ENCODE data around the gene LMOD3.
A peak's percentile ranks its signal among the peaks of the same experiment; 100 is the strongest.

Gene LMOD3

DNA sequence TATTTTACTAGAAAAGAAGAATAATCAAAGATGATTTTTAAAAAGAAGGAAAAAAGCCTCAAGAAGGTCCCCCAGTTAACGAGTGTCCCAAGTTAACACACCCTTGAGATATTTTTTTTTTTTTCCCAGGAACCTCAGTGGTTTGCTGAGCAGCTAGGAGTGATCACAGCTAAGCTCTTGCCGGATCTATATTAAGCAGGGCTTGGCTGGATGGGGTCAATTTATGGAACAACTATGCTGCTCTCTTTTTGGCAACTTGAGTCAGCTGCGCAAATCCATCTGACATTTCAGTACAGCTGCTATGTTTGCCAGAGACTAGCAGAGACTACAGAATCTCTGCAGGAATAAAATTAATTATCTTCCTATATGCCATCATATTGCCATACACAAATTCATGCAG is at the start of gene LMOD3:
Gene LMOD3, minus strand, starts transcription at position 193 of the 400 bp plus-strand sequence. CDS start 209 bp downstream, outside the sequence.
- DNase-seq = no peak

DNA sequence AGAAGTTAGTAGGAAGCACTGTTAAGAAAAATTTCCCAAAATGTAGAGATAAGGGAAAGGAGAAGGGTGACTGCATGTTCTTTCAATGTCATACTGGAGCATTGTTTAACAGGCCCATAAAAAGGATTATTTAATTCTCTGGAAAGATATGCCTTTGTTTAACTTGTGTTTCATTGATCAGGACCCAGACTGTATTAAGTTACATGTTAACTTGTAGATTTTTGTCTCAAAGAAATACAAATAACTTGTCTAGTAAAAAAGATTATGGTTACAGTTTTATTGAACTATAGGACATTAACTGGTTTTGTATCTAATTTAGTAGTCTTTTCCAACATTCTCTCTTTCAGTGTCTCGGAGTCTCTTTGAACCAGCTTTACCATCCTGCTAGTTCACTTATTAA is 49.7 kb upstream of the LMOD3 start:
- no peak for DNase-seq

DNA sequence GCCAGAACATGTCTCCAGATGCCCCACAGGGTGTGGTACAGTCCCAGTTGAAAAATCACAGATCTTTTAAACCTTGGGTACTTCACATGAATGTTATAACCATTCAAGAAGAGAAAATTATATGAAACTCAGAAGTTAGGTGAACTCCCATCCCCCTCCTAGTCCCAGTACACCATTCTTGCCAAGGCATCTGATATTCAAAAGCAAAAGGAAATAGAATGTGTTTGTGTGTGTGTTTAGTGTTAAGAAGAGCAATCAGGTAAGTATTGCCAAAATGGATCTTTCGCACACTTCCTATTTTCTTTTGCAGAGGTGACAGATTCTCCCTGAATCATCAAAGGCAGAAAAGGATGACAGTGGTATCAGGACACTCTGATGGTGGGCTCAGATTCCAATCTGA is 44.1 kb upstream of the LMOD3 start:
- no peak for DNase-seq

DNA sequence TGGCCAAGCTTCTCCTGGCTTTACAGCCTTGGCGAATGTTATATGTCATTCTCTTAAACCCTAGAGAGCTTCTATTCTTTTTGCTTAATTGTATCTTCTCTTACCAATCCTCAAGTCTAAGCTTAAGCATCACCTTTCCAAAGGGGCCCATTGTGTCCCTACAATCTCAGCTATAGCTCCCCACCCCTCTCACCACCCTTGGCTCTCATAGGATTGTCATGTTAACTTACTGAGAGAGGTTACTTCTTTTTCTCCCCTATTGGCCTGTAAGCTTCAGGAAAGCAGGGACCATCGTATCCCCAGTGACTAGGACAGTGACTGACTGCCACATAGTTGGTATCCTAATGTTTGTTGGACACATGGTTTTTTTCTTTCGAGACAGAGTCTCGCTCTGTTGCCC is 43.3 kb upstream of the LMOD3 start:
- DNase-seq = no peak

DNA sequence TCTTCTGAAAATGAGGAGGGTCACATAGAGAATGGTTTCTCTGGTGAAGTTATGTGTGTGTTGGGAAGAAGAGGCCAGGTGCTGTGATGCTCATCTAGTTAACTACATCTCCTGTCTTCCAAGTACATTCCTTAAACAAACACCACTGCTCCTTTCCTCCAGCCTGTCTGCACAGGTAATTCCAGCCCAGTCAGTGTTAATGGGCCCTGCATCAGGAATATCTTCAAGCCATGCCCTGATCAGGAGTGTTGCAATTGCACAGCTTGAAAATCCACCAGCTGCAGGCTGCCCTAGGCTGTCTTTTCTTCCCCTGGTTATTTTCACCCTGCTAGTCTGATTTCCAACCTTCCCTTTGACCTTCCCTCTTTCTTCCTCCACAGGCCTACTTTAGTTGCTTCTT is 41.9 kb upstream of the LMOD3 start:
- DNase-seq = no peak

DNA sequence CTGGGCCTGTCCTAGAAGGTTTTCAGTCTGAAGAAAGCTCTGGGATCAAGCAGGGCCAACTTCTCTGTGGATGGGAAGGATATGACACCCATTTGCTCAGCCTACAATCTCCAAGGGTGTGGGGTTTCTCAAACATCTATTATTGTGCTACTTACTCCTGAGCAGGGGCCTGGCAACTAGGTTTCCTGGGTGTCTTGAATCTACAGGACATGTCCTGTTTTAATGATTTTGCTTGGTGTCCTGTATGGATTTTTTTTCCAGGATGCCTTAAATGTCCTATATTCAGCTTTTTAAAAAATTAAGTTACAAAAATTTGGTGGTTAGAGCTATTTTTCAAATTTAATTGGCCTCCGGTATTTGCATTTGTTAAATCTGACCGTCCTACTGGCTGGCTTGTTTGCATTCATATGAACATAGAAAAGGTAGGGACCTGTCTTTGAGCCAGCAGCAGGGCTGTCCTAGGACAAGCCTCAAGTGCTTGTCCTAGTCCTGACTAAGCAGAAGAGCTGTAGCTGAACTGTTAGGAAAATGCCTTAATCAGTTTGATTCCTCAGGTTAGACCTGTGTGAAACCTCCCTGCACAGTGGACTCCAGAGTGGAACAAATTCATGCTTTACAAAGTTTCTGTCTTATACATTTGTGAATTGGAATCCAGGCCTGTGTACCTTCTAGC is 40.0 kb upstream of the LMOD3 start:
- DNase-seq = no peak

DNA sequence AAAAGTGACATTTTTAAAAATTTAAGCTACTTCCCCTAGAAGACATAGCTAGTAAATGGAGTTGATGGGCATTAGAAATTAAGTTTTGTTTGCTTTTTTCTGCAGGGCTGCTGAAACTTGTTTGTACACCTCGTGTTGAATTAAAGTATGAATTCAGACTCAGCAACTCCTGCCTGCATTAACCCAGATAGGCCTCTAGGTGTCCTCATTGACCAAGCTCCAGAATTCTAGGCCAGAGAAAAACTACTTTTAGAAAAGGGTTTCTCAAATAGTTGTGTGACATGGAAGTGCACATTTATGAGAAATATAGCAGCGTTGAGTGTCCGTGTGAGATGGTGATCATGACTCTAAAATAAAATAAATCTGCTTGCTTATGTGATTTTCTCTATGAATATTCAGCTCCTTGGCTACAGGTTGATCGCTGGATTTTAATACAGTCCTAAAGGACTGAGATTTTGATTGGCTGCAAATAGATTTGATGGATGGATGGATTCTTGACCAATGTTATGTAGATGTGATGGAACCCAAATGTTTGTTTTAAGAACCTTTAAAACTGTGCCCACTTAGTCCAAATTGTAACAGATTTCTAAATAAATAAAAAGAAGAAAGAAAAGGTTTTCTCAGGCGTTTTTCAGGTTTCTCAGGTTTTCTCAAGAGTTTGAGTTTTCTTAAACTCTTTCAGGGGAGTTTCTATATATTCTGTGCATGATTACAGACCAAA is 39.4 kb upstream of the LMOD3 start:
- no peak for DNase-seq

DNA sequence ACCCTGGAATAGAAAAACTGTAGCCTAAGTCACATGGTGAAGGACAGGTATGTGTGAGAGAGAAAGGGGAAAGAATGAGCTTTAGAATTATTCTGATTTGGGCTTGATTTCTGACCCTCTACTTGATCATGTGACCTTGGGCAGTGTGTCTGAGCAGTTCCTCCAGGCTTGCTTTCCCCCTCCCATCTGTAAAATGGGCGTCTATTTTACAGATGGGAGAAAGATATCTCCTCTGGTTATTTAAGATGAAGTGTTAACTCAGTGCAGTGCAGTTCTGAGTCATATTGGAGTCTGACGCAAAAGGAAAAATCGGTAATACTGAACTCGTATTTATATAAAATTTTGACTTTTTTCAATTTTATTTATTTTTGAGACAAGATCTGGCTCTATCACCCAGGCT is 38.1 kb upstream of the LMOD3 start:
- DNase-seq = no peak

DNA sequence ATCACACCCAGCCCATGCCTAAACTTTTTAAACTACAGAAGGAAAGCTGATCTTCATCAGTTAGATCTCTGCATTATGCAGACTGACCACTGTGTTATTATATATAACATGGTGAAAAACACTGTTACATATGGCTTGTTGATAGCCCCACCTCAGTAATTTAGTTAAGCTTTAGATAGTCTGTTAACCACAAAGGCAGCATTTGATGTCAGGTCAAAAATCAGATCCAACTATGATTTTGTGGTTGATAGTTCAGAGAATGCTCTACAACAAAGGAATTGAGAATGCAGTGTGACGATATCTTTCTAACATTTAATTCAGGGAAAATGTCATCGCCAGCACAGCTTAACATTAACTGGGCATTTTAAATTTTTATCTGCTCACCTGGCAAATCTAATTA is 37.7 kb upstream of the LMOD3 start:
- DNase-seq = no peak

DNA sequence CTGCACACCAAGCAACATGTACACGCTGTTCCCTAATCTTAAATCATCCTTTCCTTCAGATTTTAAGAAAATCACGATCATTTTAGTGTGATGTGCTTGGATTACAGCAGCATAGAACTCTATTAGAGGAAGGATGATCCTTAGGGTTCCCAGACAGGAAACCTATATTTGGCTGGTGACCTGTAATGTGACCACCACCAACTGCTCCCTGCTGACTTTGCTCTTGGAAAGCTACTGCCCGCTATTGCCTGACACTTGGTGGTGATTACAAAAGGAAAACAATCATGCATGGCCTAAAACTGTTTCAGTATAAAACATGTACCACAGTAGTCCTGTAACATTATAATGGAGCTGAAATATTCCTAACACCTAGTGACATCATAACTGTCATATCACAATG is 27.2 kb upstream of the LMOD3 start:
- DNase-seq = no peak

DNA sequence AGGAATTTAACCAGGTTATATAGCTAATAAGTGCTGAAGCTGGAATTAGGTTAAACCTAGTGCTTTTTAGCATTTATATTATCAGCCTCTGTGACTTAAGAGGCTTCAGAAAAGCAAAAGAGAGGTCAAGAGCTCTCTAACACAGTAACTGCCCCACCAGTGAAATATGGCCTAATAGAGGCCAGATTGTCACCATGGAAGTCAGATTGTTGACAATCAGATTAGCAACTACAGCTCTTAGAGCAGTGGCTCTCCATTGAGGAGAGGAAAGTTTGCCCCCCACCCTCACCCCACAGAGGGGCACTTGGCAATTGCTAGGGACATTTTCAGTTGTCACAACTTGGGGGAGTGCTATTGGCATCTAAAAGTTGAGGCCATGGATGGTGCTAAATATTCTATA is 23.3 kb upstream of the LMOD3 start:
- DNase-seq = no peak

DNA sequence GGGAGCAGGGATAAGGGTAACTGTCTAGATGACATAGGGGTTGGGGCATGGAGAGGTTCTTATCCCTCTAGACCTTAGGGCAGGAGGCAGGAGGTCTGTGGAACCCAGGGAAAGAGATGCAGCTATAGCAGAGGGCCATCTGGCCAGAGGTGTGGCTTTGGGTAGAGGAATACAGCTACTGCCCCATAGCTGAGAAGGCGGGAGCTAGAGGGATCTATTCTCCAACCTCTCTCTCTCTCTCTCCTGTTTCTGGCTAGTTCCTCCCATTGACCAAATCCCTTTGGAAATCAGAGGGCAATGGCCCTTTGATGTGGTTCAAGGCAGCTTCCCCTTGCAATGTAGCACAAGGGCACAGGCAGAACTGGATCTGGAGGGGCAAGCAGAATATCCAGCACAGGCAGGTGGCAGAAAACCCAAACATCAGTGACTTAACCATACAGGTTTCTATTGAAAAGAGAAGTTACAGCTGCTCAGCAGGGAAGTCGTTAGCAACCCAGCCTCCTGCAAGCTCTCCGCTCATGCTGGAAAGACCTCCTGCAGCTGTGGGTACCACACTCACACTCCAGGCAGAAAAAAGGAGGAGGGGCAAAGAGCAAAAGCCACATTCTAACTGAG is 22.3 kb upstream of the LMOD3 start:
- no peak for DNase-seq

DNA sequence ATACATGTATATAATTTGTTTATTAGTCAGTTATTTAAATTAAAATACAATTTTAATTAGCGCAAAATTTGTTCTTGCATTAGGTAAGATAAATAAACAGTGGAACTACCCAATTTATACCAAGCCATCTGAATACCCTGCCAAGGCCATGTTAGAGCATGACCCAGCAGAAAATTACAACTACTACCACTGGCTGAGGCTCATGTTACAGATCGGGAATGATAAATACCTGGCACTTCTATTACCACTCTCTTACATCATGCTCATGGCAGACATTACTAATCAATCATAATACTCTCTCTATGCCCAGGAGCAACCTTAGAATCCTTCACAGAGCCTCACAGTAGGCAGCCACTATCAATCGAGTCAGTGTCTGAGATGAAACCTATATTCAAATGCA is 21.2 kb upstream of the LMOD3 start:
- DNase-seq = peak; percentile 22

DNA sequence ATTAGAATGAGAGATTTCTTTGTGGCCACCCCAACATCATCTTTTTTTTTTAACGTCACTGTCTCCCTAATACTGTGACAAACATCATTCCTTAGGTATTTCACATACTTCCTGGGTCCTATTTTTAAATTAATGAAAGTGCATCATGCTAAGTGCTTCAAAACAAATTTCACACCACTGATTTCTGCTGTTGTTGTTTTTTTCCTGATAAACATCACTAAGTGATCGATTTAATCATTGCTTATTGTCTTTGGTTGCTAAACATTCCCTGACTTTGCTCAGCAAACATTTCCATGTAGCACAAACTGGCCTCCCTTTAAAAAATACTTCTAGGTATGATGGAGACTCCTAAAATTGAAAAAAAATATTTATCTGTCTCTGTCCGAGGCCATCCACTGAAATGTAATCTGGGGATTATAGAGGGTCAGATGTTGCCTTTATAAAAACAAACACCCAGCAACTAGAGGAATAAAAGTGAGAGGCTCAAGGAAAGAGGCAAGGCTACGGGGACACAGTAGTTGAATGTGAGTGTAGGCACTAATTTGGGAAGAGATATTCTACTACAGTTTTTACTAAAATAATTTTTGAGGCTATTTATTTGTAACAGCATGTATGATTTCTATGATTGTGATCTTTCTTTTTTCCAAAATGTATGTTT is 20.5 kb upstream of the LMOD3 start:
- no peak for DNase-seq

DNA sequence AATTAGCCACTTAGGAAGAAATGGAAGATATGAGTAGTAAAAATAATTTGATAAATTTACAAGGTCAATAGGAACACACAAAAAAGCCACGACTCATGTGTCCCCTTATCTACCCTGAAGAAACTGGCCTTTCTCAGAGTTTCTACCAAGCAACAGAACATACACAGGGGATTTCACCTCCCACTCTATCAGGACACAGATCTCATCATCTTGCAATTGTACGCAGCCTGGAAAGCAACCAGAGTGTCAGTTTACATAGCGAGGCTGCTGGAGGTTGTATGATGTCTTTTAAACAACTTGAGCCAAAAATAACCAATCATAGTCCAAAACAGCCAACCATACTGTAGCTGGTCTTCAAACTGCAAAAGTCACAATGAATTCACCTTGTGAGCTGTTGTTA is 19.7 kb upstream of the LMOD3 start:
- no peak for DNase-seq

DNA sequence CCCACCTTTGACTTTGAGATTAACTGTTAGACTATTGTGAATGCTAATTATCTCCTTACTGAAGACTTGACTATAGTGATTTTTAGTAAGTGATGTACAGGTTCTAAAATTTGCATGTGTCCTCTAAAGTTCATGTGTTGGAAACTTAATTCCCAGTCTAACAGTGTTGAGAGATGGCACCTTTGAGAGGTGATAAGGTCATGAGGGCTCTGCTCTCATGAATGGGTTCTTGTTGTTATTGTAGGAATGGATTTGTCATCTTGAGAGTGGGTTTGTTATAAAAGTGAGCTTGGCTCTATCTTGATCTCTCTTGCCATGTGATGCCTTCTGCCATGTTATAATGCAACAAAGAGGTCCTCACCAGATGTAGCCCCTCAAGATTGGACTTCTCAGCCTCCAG is 18.9 kb upstream of the LMOD3 start:
- DNase-seq = no peak

DNA sequence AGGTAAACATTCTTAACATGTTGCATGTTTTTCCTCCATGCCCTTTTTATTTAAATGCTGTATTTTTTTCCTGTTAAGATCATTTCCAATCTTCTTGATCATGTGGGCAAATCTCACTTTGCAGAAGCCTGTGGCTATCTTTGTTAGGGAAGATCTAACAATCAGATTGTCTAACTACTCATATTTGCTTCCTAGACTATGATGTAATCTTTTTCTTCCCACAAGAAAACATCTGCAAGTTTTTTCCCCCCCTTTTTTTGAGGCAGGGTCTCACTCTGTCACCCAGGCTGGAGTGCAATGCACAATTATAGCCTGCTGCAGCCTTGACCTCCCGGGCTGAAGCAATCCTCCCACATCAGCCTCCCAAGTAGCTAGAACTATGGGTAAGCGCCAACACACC is 15.0 kb upstream of the LMOD3 start:
- no peak for DNase-seq

DNA sequence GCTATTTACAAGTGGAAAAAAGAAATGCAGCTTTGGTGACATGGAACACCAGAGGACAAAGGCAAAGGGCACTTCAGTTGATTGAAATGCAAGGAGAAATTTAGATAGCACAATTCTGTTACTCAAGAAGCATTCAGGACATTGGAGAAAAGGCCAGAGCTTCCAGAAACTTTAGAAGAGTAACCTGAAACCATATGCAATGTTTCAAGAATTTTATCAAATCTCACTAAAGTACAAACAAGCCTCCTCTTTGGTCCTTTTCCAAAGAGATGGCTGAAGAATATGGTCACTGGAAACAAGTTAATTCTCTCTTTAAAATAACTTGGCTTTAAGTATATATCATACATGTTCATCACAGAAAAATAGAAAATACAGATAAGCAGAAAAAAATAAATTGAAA is 14.6 kb upstream of the LMOD3 start:
- DNase-seq = no peak

DNA sequence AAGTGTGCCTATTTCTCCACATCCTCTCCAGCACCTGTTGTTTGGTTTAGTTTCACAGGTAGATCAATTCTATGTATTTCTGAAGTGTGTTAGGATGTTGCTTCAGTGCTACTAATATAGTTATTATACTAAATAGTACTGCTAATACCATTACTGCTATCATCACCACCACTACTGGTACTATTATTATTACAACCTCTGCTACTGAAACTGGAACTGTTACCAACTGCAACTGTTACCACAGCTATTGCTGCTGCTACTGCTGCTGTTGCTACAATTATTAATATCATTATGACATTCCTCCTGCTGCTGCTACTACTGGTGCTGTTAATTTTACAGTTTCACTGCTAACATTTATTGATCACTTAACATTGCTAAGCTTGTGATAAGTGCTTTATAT is 8.3 kb upstream of the LMOD3 start:
- DNase-seq = no peak

DNA sequence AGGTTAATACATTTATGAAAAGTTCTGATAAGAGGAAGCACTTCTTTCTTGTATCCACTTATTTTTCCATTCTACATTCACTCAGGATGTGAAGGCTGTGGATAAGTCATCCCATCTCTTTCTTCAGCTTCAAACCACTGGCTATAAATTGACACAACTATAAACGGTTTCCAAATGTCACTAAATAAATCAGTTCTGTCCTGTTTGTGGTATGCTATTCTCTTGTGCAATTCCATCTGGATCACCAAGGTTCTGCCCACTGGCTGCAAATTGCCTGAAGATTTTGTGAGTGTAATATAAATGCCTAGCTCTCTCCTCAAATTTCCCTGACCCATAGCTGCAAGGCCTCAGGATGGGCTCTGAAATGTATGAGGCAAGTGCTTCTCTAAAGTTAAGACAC is 7.1 kb upstream of the LMOD3 start:
- no peak for DNase-seq

DNA sequence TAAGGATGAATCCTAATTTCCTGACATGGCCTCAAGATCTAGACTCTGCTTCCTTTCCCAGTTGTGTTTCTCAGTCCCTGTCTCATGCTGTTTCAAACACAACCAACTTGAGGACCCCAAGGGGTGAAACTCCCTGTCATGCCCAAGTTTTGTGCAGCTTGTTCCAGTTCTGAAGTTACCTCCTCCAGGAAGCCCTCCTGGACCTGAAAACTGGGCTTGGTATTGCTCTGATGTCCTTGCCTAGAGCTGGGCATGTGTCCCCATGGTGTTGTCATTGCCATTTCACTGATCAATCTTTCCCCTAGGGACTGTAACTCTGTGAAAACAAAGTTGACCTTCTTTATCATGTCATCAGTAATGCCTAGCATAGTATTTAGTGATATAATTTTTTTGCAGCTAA is 6.1 kb upstream of the LMOD3 start:
- DNase-seq = no peak

DNA sequence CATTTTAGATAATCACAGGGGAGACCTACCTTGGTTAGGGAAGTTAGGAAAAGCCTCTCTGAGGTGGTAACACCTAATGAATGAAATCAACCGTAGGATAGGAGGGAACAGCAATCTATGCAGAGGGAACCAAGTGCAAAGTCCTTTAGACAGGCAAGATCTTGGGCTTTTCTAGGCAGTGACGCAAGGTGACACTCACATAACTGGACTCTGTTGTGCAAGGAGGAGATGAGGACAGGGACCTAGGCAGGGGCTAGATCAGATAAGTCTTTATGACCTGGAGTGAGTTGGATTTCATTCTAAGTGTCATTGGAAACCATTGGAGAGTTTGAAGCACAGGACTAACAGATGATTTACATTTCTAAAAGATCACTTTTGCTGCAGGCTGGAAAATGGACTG is 4.6 kb upstream of the LMOD3 start:
- DNase-seq = no peak

DNA sequence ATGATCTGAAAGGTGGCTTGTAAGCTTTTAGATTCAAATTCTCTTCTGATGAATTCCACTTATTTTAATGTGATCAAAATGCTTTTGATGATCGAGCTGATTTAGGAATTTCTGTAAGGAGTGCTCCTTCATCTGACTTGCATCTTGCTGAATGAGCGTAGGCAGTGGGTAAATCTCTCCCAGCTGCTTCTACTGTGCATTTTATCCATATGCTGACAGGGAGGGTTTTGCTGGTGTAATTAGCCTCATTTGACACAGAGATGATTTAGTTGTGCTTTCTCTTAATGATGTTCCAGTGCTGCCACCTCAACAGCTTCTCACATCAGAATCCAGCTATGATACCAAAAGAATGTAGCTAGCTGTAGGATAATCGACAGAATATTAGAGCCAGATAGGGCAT is 3.8 kb upstream of the LMOD3 start:
- no peak for DNase-seq

DNA sequence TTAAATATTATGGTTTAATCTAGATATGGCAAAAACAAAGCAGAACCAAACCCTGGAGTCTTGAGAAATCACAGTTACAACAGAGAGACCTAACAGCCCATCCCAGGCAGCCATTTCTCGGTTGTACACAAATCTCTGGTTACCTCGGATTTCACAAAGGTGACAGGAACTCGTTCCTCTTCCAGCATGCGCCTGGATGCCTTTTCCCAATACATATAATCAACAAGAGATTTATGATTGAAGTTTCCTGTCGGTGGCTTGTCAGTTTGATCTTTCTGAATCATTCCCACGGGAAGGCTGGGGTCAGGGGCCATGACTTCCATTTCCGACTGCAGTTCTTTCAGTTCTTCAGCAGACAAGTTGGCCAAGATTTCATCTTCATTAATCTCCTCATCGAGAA is 445 bp downstream of the LMOD3 start:
- DNase-seq = no peak

Measured in NCI-H510A (cell line).